GM18508 (cell line): ENCODE data around the gene UGT2B10.

ENCODE experiments used
- ATAC-seq: cut with Tn5 transposase; IDR thresholded peaks from one replicate; pipeline ENCODE4 v1.9.1; 2021; ENCODE audit warnings: moderate number of reproducible peaks; ENCODE audit not compliant: insufficient read depth, unreplicated experiment

UGT2B10 gene

GRCh38 chr4:68865760-68866159 lies 50.0 kb downstream of the UGT2B10 start:
- no peak for ATAC-seq

- no peak for ATAC-seq
Measured at GRCh38 chr4:68869274-68869773, 53.5 kb downstream of the UGT2B10 start.

GRCh38 chr4:68871809-68872642 lies 56.2 kb downstream of the UGT2B10 start:
- no peak for ATAC-seq

GRCh38 chr4:68872643-68873502 lies 57.1 kb downstream of the UGT2B10 start:
- no peak for ATAC-seq

- no peak for ATAC-seq
Measured at GRCh38 chr4:68874507-68874906, 58.7 kb downstream of the UGT2B10 start.

GRCh38 chr4:68877555-68877954 lies 61.8 kb downstream of the UGT2B10 start:
- no peak for ATAC-seq

- ATAC-seq, result no peak
Measured at GRCh38 chr4:68878048-68878447, 62.3 kb downstream of the UGT2B10 start.
